HepG2 (cell line): ENCODE measurements around the gene TRIM67. TPM values are rescaled to one million over a fixed set of nuclear protein-coding genes. Genes with fewer than 3 reads are reported as not detected.

Experiments
- AHDC1 ChIP-seq: sonication (generic); formaldehyde crosslinking; IDR thresholded peaks from 2 replicates; pipeline ENCODE4 v1.5.1; 2020; ENCODE audit warnings: mild to moderate bottlenecking, missing genetic modification reagents, borderline replicate concordance
- ARNT ChIP-seq: fragments of 450-650 bp; IDR thresholded peaks from 2 replicates; pipeline ENCODE4 v1.6.1; 2017
- FOXC1 ChIP-seq: sonication (generic); formaldehyde crosslinking; IDR thresholded peaks from 2 replicates; pipeline ENCODE4 v1.8.0; 2022; ENCODE audit warnings: mild to moderate bottlenecking, missing genetic modification reagents, borderline replicate concordance
- KDM4B ChIP-seq: sonication (generic); formaldehyde crosslinking; IDR thresholded peaks from 2 replicates; pipeline ENCODE4 v1.4.0; 2020; ENCODE audit warnings: missing genetic modification reagents
- MIER2 ChIP-seq: IDR thresholded peaks from 2 replicates; pipeline ENCODE4 v1.6.1; 2016; ENCODE audit warnings: missing biosample characterization, missing genetic modification reagents
- MXD3 ChIP-seq: IDR thresholded peaks from 2 replicates; pipeline ENCODE4 v1.6.1; 2016; ENCODE audit warnings: mild to moderate bottlenecking, missing biosample characterization, missing genetic modification reagents
- NAIF1 ChIP-seq: sonication (generic); formaldehyde crosslinking; IDR thresholded peaks from 2 replicates; pipeline ENCODE4 v1.5.0; 2020; ENCODE audit warnings: mild to moderate bottlenecking, missing genetic modification reagents, borderline replicate concordance
- WIZ ChIP-seq: sonication (generic); formaldehyde crosslinking; IDR thresholded peaks from 2 replicates; pipeline ENCODE4 v1.5.1; 2020; ENCODE audit warnings: mild to moderate bottlenecking, missing genetic modification reagents
- ZNF350 ChIP-seq: sonication (generic); formaldehyde crosslinking; IDR thresholded peaks from 2 replicates; pipeline ENCODE4 v1.4.0; 2020; ENCODE audit warnings: mild to moderate bottlenecking, low read depth, missing genetic modification reagents, borderline replicate concordance
- ZNF569 ChIP-seq: sonication (generic); formaldehyde crosslinking; IDR thresholded peaks from 2 replicates; pipeline ENCODE4 v1.5.0; 2020; ENCODE audit warnings: mild to moderate bottlenecking, missing genetic modification reagents, moderate library complexity, borderline replicate concordance
- ZNF772 ChIP-seq: sonication (generic); formaldehyde crosslinking; IDR thresholded peaks from 2 replicates; pipeline ENCODE4 v1.5.0; 2020; ENCODE audit warnings: mild to moderate bottlenecking, missing genetic modification reagents
- polyA plus RNA-seq, 8 experiments: library from polyadenylated mRNA; depleted of rRNA in 3 of 8; stranded (reverse) in 7 of 8; unstranded in 1 of 8; fragments of >200 nt; fragmentation: Illumina TruSeq in 4 of 8; extraction: Trizol in 4 of 8; gene quantifications; 2 replicates each; pipeline versions ENCODE4 v1.2.1 to v1.2.3, GENCODE V29; 2011 to 2016; ENCODE audit warnings: low read depth in 4 of 8, missing spikeins in 1 of 8, mixed read lengths in 1 of 8; ENCODE audit not compliant: insufficient read depth in 1 of 8
- total RNA-seq, 5 experiments: library from RNA; depleted of rRNA; stranded (reverse); fragments of >200 nt; fragmentation: Illumina TruSeq; extraction: Trizol; gene quantifications; 2 replicates each; pipeline ENCODE4 v1.2.3, GENCODE V29; 2016; ENCODE audit warnings: low read depth in 1 of 5
- TF ChIP-seq, protein P1 (sequence below): sonication (generic); formaldehyde crosslinking; IDR thresholded peaks from 2 replicates; pipeline ENCODE4 v1.4.0; 2020; ENCODE audit warnings: mild to moderate bottlenecking, missing genetic modification reagents

TRIM67 gene
- total and polyA plus RNA-seq, 2 of the 13 experiments (the other 11 are each of a cell fraction or from before 2014, with no cell fraction given): not detected

GRCh38 chr1:231240883-231241735 is 79.3 kb downstream of the TRIM67 start, which contains the start of gene GNPAT (continued):
- no peak for TF ChIP-seq AHDC1 (CRISPR knock-in tag)
- TF ChIP-seq ARNT: no peak
- no peak; the same call in 1 of the 2 replicates for TF ChIP-seq KDM4B (CRISPR knock-in tag)
- TF ChIP-seq ZNF772 (CRISPR knock-in tag): peak; percentile 30; the same call in 1 of the 2 replicates
- TF ChIP-seq ZNF350 (CRISPR knock-in tag): peak; percentile 82; the same call in 1 of the 2 replicates
- no peak for TF ChIP-seq NAIF1
- no peak; the same call in 1 of the 2 replicates for TF ChIP-seq FOXC1
- TF ChIP-seq MXD3: peak; percentile 72
- TF ChIP-seq MIER2 (CRISPR knock-in tag): peak; percentile 38; the same call in 1 of the 2 replicates
- TF ChIP-seq WIZ (CRISPR knock-in tag): no peak
- TF ChIP-seq, protein P1, sequence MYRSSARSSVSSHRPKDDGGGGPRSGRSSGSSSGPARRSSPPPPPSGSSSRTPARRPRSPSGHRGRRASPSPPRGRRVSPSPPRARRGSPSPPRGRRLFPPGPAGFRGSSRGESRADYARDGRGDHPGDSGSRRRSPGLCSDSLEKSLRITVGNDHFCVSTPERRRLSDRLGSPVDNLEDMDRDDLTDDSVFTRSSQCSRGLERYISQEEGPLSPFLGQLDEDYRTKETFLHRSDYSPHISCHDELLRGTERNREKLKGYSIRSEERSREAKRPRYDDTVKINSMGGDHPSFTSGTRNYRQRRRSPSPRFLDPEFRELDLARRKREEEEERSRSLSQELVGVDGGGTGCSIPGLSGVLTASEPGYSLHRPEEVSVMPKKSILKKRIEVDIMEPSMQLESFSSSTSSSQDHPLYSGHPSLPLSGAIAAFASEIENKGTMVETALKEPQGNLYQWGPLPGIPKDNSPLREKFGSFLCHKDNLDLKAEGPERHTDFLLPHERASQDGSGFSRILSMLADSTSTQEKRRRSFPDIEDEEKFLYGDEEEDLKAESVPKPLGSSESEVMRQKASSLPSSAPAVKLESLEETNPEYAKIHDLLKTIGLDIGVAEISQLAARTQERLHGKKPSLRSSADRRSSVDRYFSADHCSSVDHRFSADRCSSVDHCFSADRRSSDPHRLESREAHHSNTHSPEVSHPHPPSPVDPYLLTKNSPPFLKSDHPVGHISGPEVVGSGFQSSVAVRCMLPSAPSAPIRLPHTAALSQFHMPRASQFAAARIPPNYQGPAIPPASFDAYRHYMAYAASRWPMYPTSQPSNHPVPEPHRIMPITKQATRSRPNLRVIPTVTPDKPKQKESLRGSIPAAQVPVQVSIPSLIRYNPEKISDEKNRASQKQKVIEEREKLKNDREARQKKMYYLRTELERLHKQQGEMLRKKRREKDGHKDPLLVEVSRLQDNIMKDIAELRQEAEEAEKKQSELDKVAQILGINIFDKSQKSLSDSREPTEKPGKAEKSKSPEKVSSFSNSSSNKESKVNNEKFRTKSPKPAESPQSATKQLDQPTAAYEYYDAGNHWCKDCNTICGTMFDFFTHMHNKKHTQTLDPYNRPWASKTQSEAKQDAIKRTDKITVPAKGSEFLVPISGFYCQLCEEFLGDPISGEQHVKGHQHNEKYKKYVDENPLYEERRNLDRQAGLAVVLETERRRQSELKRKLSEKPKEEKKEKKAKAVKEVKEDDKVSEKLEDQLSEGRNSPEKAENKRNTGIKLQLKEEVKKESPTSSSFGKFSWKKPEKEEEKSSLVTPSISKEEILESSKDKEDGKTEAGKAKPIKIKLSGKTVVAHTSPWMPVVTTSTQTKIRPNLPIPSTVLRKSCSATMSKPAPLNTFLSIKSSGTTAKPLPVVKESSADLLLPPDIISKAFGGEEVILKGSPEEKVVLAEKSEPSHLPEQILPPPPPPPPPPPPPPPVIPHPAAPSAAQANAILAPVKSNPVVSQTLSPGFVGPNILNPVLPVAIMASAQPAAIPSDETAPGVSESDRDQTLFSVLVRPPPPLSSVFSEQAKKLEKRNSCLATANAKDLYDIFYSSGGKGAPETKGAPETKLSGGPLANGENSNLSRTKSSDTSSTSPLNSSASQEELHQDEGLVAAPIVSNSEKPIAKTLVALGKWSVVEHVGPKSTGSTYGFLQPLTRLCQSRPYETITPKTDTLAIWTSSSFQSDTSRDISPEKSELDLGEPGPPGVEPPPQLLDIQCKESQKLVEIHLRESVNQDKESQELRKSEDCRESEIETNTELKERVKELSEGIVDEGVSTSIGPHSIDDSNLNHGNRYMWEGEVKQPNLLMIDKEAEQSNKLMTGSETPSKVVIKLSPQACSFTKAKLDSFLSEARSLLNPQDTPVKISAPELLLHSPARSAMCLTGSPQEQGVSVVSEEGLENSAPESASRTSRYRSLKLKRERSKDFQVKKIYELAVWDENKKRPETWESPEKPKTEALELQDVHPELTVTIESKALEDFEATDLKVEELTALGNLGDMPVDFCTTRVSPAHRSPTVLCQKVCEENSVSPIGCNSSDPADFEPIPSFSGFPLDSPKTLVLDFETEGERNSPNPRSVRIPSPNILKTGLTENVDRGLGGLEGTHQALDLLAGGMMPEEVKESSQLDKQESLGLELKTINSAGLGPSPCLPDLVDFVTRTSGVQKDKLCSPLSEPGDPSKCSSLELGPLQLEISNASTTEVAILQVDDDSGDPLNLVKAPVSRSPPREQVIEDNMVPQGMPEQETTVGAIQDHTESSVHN: peak; percentile 45; the same call in 1 of the 2 replicates
- no peak for TF ChIP-seq ZNF569
